Measurements from ENCODE around the gene DNPEP.

DNPEP gene

GRCh38 chr2:219387306-219388120, at the start of gene DNPEP:
Gene DNPEP, minus strand, starts transcription at chr2:219387912. Its CDS starts 118 bp downstream, at chr2:219387794.
- TF ChIP-seq, protein P1, sequence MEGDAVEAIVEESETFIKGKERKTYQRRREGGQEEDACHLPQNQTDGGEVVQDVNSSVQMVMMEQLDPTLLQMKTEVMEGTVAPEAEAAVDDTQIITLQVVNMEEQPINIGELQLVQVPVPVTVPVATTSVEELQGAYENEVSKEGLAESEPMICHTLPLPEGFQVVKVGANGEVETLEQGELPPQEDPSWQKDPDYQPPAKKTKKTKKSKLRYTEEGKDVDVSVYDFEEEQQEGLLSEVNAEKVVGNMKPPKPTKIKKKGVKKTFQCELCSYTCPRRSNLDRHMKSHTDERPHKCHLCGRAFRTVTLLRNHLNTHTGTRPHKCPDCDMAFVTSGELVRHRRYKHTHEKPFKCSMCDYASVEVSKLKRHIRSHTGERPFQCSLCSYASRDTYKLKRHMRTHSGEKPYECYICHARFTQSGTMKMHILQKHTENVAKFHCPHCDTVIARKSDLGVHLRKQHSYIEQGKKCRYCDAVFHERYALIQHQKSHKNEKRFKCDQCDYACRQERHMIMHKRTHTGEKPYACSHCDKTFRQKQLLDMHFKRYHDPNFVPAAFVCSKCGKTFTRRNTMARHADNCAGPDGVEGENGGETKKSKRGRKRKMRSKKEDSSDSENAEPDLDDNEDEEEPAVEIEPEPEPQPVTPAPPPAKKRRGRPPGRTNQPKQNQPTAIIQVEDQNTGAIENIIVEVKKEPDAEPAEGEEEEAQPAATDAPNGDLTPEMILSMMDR (conservative IDR thresholded peaks at IDR 0.05) = no peak
- peak; percentile 83 for TF ChIP-seq ZFX (IDR thresholded peaks at IDR 0.05)

GRCh38 chr2:219437141-219437540, 49.4 kb upstream of the DNPEP start:
- no peak for TF ChIP-seq ZFX (IDR thresholded peaks at IDR 0.05)
- TF ChIP-seq, protein P1 (conservative IDR thresholded peaks at IDR 0.05) = no peak
- H3K27ac ChIP-seq = no peak overlapping the region

More at GRCh38 chr2:219387306-219388120, at the start of gene DNPEP:
- H3K27ac ChIP-seq = peak within 1 kb of the TSS; percentile 83

- no peak overlapping the region for H3K27ac ChIP-seq
- no peak for TF ChIP-seq ZFX (IDR thresholded peaks at IDR 0.05)
- TF ChIP-seq, protein P1 (conservative IDR thresholded peaks at IDR 0.05) = no peak
Measured at GRCh38 chr2:219436491-219436890, 48.8 kb upstream of the DNPEP start.

- no peak for TF ChIP-seq ZFX (IDR thresholded peaks at IDR 0.05)
Measured at GRCh38 chr2:219435701-219436100, 48.0 kb upstream of the DNPEP start.

GRCh38 chr2:219434718-219435525, 47.2 kb upstream of the DNPEP start, which contains the start of gene SPEG:
Gene SPEG, plus strand, starts transcription at chr2:219434843. Its CDS starts 135 bp downstream, at chr2:219434978.
- TF ChIP-seq ZFX (IDR thresholded peaks at IDR 0.05) = no peak
- TF ChIP-seq, protein P1 (conservative IDR thresholded peaks at IDR 0.05) = no peak
- H3K27ac ChIP-seq = no peak within 1 kb of the TSS

More at GRCh38 chr2:219435701-219436100, 48.0 kb upstream of the DNPEP start:
- H3K27ac ChIP-seq = no peak overlapping the region

DNA sequence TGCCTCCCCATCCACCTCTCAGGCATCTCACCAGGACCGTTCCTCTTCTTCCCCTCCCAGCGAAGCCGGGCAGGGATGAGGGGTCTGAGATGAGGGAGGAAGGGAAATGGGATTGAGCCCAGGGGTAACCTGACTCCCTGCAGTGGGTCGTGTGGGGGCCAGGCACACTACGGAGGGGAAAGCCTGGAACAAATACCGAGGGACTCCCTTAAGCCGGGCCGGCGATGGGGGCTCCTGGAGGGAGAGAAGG, 46.7 kb upstream of the DNPEP start:
- H3K27ac ChIP-seq = no peak overlapping the region
- TF ChIP-seq ZFX (IDR thresholded peaks at IDR 0.05) = no peak
- TF ChIP-seq, protein P1 (conservative IDR thresholded peaks at IDR 0.05) = no peak

DNA sequence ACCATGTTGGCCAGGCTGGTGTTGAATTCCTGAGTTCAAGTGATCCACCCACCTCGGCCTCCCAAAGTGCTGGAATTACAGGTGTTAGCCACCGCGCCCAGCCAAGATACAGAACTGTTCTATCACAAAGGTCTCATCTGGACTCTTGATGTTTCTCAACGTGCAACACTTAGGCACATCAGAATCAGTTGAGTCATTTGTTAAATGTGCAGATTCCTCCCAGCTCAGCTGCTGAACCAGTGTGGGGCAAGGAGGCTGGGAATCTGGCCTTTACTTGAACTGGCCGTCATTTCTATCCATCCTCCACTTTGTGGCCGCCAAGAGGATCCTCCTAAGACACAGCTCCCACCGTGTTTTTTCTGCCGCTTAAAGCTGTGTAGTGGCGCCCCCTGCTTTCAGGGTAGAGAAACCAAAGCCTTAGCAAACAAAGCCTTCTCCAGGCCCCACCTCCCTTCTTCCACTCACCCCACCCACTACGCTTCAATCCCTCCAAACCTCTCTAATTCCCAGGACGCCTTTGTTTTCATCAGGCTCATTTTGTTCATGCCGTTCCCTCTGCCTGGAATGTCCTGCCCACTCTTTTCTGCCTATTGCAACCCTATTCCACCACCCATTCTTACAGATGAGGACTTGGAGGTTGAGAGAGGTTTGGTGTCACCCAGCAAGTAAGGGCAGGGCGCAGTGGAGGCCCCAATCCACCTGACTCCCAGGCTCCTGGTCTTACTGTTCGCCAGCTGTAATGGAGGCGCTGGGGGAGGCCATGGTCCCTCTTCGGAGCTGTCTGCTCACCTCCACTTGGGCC, 46.2 kb upstream of the DNPEP start:
- no peak for TF ChIP-seq ZFX (IDR thresholded peaks at IDR 0.05)
- TF ChIP-seq, protein P1 (conservative IDR thresholded peaks at IDR 0.05) = no peak; the same call in 1 of the 2 replicates
- H3K27ac ChIP-seq = no peak overlapping the region

All from C4-2B (cell line).